Peyer's patch (tissue), 4 donors: ENCODE data around the gene DOCK3. TPM values are rescaled to one million over a fixed set of nuclear protein-coding genes. Genes with fewer than 3 reads are reported as not detected.

ENCODE experiments used
- DNase-seq, 3 donors: peaks; one replicate each; pipeline ENCODE4 v3.0.0-alpha.2; 2017 to 2019
- H3K27ac ChIP-seq, 4 donors: fragments of 200-600 bp; sonication (generic); one replicate each; pipeline ENCODE4 v1.5.1; 2016 to 2019
- H3K27me3 ChIP-seq, 2 donors: fragments of 200-600 bp; sonication (generic); one replicate each; pipeline ENCODE4 v1.5.1; 2019
- H3K36me3 ChIP-seq, 3 donors: fragments of 200-600 bp; sonication (generic); one replicate each; pipeline ENCODE4 v1.5.1; 2016 to 2019
- H3K4me1 ChIP-seq, 4 donors: fragments of 200-600 bp; sonication (generic); one replicate each; pipeline ENCODE4 v1.5.1; 2016 to 2019
- H3K4me3 ChIP-seq, 4 donors: fragments of 200-600 bp; sonication (generic); 1 replicate in 3 of 4; 2 replicates in 1 of 4; pipeline ENCODE4 v1.5.1; 2016 to 2019; ENCODE audit warnings: mild to moderate bottlenecking in 1 of 4
- H3K9me3 ChIP-seq, 4 donors: fragments of 200-600 bp; sonication (generic); one replicate each; pipeline ENCODE4 v1.5.1; 2016 to 2019; ENCODE audit warnings: mild to moderate bottlenecking in 1 of 4
- POLR2A ChIP-seq, 2 donors: fragments of 450-650 bp; IDR thresholded peaks; one replicate each; pipeline ENCODE4 v1.5.1; 2017; ENCODE audit warnings: antibody characterized with exemption in 2 of 2, mild to moderate bottlenecking in 2 of 2, moderate library complexity in 2 of 2
- total RNA-seq, 4 donors: library from RNA; depleted of rRNA; stranded (reverse); fragments of >200 nt; gene quantifications; one replicate each; pipeline ENCODE4 v1.1.0, GENCODE V29; 2016
- TF ChIP-seq, protein P1 (sequence below), 6 experiments: fragments of 450-650 bp in 4 of 6; fragments of 200-600 bp in 2 of 6; sonication (generic) in 1 of 6; IDR thresholded peaks; one replicate each; pipeline ENCODE4 v1.5.1; 2017 to 2019; ENCODE audit warnings: antibody characterized with exemption in 6 of 6, mild to moderate bottlenecking in 3 of 6, moderate library complexity in 1 of 6

Gene DOCK3
- total RNA-seq, 4 donors from 2014 or later, result 0.28 to 0.83 (median 0.40) TPM; not detected in 1

DNA sequence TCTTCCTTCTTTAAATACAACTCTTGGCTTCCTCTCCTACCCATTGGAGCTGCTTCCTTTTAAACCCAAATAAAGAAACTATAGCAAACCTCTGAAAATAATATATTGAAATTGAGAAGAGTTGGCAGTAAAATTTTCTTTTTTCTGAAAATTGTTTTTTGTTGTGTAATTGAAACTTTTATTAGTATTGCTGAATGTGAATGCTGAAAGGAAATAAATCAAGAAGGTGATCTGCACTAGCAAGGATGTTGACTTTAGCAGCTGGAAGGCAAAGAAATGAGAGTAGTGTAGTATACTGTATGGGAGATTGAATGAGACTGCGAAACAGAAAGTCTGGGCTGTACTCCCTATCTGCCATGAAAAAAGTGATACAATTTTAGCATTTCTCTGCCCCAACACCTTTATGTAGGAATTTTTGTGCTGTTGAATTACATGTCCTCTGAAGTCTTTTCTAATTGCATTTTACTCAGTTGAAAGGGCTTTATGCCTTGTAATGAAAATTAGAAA lies 166.3 kb downstream of the DOCK3 start:
- TF ChIP-seq, protein P1, sequence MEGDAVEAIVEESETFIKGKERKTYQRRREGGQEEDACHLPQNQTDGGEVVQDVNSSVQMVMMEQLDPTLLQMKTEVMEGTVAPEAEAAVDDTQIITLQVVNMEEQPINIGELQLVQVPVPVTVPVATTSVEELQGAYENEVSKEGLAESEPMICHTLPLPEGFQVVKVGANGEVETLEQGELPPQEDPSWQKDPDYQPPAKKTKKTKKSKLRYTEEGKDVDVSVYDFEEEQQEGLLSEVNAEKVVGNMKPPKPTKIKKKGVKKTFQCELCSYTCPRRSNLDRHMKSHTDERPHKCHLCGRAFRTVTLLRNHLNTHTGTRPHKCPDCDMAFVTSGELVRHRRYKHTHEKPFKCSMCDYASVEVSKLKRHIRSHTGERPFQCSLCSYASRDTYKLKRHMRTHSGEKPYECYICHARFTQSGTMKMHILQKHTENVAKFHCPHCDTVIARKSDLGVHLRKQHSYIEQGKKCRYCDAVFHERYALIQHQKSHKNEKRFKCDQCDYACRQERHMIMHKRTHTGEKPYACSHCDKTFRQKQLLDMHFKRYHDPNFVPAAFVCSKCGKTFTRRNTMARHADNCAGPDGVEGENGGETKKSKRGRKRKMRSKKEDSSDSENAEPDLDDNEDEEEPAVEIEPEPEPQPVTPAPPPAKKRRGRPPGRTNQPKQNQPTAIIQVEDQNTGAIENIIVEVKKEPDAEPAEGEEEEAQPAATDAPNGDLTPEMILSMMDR (IDR thresholded peaks at IDR 0.05), result no peak
- TF ChIP-seq POLR2A (IDR thresholded peaks at IDR 0.05), result no peak
- DNase-seq, result no peak
- no peak overlapping the region for H3K27ac ChIP-seq
- H3K4me3 ChIP-seq, result no peak overlapping the region
- no peaks in the 10 kb centered on the region for H3K9me3 ChIP-seq
- no peaks in the 10 kb centered on the region for H3K36me3 ChIP-seq
- H3K4me1 ChIP-seq, result no peaks in the 10 kb centered on the region
- H3K27me3 ChIP-seq, result no peaks in the 10 kb centered on the region

DNA sequence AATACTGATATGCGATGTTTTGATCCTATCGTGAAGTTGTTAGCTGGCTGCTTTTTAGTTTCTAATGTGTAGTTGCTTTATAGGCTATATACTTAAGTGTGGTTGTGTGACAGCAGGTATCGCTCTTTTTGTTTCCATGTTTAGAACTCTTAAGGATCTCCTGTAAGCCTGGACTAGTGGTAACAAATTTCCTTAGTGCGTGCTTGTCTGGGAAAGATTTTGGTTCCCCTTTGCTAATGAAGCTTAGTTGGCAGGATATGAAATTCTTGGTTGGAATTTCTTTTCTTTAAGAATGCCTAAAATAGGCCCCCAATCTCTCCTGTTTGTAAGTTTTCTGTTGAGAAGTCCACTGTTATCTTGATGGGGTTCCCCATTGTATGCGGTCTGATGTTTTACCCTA lies 173.6 kb downstream of the DOCK3 start:
- no peak for DNase-seq

DNA sequence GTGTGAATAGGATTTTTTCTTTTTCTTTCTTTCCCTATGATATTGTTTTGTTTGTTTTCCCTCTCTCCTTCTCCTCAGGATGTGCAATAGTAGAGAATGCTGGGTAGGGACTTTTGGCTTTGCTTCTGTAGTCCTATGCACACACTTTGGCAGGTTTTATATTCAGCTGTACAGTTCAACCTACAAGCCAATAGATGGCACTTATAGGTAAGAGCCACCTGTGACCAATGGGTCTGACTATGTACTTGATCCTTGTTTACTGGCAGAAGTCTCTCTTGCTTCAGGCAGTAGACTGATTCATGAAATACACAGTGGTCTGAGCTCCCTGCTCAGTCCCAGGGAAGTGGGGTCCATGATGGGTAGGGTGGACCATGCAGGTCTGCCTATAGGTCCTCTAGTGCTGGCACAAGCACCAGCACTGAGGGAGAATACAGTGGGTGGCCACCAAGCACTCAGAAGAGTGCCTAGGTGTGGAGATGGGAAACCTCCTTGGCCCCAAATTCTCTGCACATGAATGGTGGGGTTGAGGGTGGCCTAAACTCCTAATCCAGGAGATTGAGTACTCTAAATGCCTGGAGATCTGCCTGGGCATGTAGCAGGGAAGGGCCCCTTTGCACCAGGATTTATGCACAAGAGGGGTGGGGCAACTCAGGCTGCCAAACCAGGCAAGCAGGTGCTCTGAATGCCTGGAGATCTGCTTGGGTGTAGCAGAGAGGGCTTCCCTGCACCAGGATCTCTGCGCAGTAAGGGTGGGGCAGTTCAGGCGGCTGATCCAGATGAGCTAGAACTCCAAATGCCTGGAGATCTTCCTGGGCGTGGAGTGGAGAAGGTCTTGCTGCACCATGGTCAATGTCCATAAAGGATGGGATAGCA lies 176.1 kb downstream of the DOCK3 start:
- TF ChIP-seq, protein P1 (IDR thresholded peaks at IDR 0.05), result no peak
- TF ChIP-seq POLR2A (IDR thresholded peaks at IDR 0.05), result no peak

More for the DNA sequence above, 173.6 kb downstream of the DOCK3 start:
- Histone ChIP-seq H3K4me1 (no peaks in the 10 kb centered on the region), H3K27ac (no peak overlapping the region), H3K36me3 (no peaks in the 10 kb centered on the region), H3K27me3 (no peaks in the 10 kb centered on the region), H3K4me3 (no peak overlapping the region), H3K9me3 (no peaks in the 10 kb centered on the region)
- TF ChIP-seq, protein P1 (IDR thresholded peaks at IDR 0.05), result no peak
- TF ChIP-seq POLR2A (IDR thresholded peaks at IDR 0.05), result no peak

DNA sequence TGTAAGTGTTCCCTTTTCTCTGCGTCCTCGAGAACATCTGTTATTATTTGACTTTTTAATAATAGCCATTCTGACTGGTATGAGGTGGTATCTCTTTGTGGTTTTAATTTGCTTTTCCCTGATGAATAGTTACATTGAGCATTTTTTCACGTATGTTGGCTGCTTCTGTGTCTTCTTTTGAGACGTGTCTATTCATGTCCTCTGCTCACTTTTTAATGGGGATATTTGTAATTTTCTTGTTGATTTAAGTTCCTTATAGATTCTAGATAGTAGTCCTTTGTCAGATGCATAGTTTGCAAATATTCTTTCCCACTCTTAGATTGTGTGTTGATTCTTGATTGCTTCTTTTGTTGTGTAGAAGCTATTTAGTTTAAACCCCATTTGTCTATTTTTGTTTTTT lies 179.2 kb downstream of the DOCK3 start:
- H3K27me3 ChIP-seq, result no peaks in the 10 kb centered on the region
- H3K9me3 ChIP-seq, result no peaks in the 10 kb centered on the region
- no peak for DNase-seq
- H3K27ac ChIP-seq, result no peak overlapping the region
- no peak for TF ChIP-seq POLR2A (IDR thresholded peaks at IDR 0.05)
- TF ChIP-seq, protein P1 (IDR thresholded peaks at IDR 0.05), result no peak
- H3K4me1 ChIP-seq, result no peaks in the 10 kb centered on the region
- H3K4me3 ChIP-seq, result no peak overlapping the region
- H3K36me3 ChIP-seq, result no peaks in the 10 kb centered on the region

More for the DNA sequence above, 176.1 kb downstream of the DOCK3 start:
- Histone ChIP-seq H3K36me3 (no peaks in the 10 kb centered on the region), H3K9me3 (no peaks in the 10 kb centered on the region), H3K4me3 (no peak overlapping the region), H3K27me3 (no peaks in the 10 kb centered on the region), H3K27ac (no peak overlapping the region), H3K4me1 (no peaks in the 10 kb centered on the region)
- no peak for DNase-seq

DNA sequence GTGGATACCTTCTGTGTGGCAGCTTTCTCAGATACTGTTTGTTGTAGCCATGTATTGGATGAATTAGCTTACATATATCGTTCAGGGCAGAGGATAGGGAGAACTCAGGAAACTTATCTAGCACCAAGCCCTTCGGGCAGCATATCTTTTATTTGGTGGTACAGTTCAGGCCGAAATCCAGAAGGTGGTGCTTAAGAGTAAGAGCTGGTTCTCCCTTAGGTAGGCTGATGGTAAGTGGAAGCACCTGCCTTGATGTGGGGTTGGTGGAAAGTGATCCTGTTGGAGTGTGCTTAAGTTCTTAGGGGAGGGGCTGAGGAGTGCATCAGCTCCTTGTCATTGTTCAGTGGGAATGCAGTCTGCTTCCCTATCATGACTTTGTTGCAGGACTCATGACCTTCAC lies 187.5 kb downstream of the DOCK3 start:
- H3K4me3 ChIP-seq, result no peak overlapping the region
- H3K9me3 ChIP-seq, result no peaks in the 10 kb centered on the region
- H3K4me1 ChIP-seq, result no peaks in the 10 kb centered on the region
- H3K27ac ChIP-seq, result no peak overlapping the region
- DNase-seq, result no peak
- H3K36me3 ChIP-seq, result no peaks in the 10 kb centered on the region
- H3K27me3 ChIP-seq, result no peaks in the 10 kb centered on the region
- no peak for TF ChIP-seq POLR2A (IDR thresholded peaks at IDR 0.05)
- TF ChIP-seq, protein P1 (IDR thresholded peaks at IDR 0.05), result no peak
